ENCODE measurements around the gene RFC4. TPM values are rescaled to one million over a fixed set of nuclear protein-coding genes. Genes with fewer than 3 reads are reported as not detected.
"Not testable (repeated sequence)": the region's sequence is repeated elsewhere in the genome, so short reads cannot be mapped to it uniquely, and the experiment has no call there.

Gene RFC4
- total RNA-seq, 1 donor from 2014 or later, result 187 TPM

GRCh38 chr3:186815435-186815834 lies 9.2 kb upstream of the RFC4 start:
- Histone ChIP-seq H3K27ac (no peak overlapping the region), H3K4me1 (peaks cover 6% of the 10 kb centered on the region), H3K4me2 (no peak overlapping the region), H3K36me3 (no peaks in the 10 kb centered on the region), H3K27me3 (no peaks in the 10 kb centered on the region), H2AFZ (replicated peaks) (no peak overlapping the region), H3K79me2 (ENCODE audit: low read depth) (no peaks in the 10 kb centered on the region), H3K9me3 (ENCODE audit: low read depth) (no peaks in the 10 kb centered on the region), H3K9ac (no peak overlapping the region), H3F3A (ENCODE audit: low read depth) (no peaks in the 10 kb centered on the region), H4K20me1 (ENCODE audit: low read depth) (no peaks in the 10 kb centered on the region), H3K4me3 (no peak overlapping the region)
- TF ChIP-seq EZH2 (IDR thresholded peaks at IDR 0.05) (no peak), EZH2phosphoT487 (IDR thresholded peaks at IDR 0.05) (no peak)
- TF ChIP-seq, protein P1, sequence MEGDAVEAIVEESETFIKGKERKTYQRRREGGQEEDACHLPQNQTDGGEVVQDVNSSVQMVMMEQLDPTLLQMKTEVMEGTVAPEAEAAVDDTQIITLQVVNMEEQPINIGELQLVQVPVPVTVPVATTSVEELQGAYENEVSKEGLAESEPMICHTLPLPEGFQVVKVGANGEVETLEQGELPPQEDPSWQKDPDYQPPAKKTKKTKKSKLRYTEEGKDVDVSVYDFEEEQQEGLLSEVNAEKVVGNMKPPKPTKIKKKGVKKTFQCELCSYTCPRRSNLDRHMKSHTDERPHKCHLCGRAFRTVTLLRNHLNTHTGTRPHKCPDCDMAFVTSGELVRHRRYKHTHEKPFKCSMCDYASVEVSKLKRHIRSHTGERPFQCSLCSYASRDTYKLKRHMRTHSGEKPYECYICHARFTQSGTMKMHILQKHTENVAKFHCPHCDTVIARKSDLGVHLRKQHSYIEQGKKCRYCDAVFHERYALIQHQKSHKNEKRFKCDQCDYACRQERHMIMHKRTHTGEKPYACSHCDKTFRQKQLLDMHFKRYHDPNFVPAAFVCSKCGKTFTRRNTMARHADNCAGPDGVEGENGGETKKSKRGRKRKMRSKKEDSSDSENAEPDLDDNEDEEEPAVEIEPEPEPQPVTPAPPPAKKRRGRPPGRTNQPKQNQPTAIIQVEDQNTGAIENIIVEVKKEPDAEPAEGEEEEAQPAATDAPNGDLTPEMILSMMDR (IDR thresholded peaks at IDR 0.05), result no peak
- H3K4me3 Mint-ChIP-seq, result no peak overlapping the region
- no peaks in the 10 kb centered on the region for H3K4me1 Mint-ChIP-seq
- no peaks in the 10 kb centered on the region for H3K9me3 Mint-ChIP-seq
- no peaks in the 10 kb centered on the region for H3K36me3 Mint-ChIP-seq
- H3K27ac Mint-ChIP-seq, result no peak overlapping the region
- peaks cover 6% of the 10 kb centered on the region for H3K27me3 Mint-ChIP-seq (ENCODE audit: insufficient read depth, low read depth)
- no peak for DNase-seq (ENCODE audit: low spot score)

- peaks cover 7% of the 10 kb centered on the region for H3K27me3 Mint-ChIP-seq (ENCODE audit: insufficient read depth, low read depth)
- no peak for DNase-seq (ENCODE audit: low spot score)
- H3K4me3 Mint-ChIP-seq, result no peak overlapping the region
- Histone ChIP-seq H3K36me3 (no peaks in the 10 kb centered on the region), H4K20me1 (ENCODE audit: low read depth) (no peaks in the 10 kb centered on the region), H3K79me2 (ENCODE audit: low read depth) (no peaks in the 10 kb centered on the region), H3F3A (ENCODE audit: low read depth) (no peaks in the 10 kb centered on the region), H3K9ac (no peak overlapping the region), H2AFZ (replicated peaks) (no peak overlapping the region), H3K27me3 (no peaks in the 10 kb centered on the region), H3K4me1 (peaks cover 6% of the 10 kb centered on the region), H3K4me2 (no peak overlapping the region), H3K27ac (no peak overlapping the region), H3K4me3 (no peak overlapping the region), H3K9me3 (ENCODE audit: low read depth) (no peaks in the 10 kb centered on the region)
- H3K27ac Mint-ChIP-seq, result no peak overlapping the region
- H3K9me3 Mint-ChIP-seq, result no peaks in the 10 kb centered on the region
- no peaks in the 10 kb centered on the region for H3K4me1 Mint-ChIP-seq
- H3K36me3 Mint-ChIP-seq, result no peaks in the 10 kb centered on the region
- TF ChIP-seq EZH2 (IDR thresholded peaks at IDR 0.05), result no peak
- TF ChIP-seq, protein P1 (IDR thresholded peaks at IDR 0.05), result no peak
- no peak for TF ChIP-seq EZH2phosphoT487 (IDR thresholded peaks at IDR 0.05)
These were observed 7.8 kb upstream of the RFC4 start for GRCh38 chr3:186814100-186814499.

- not testable (repeated sequence) for H3K4me3 Mint-ChIP-seq; H3K27me3 Mint-ChIP-seq (ENCODE audit: insufficient read depth, low read depth); H4K20me1 ChIP-seq (ENCODE audit: low read depth); H3K36me3 ChIP-seq; H3K4me2 ChIP-seq; H3K4me3 ChIP-seq; H3K27ac ChIP-seq; H3K4me1 Mint-ChIP-seq; H2AFZ ChIP-seq (replicated peaks); H3K9me3 Mint-ChIP-seq; H3K9me3 ChIP-seq (ENCODE audit: low read depth); H3K79me2 ChIP-seq (ENCODE audit: low read depth); H3K27me3 ChIP-seq; DNase-seq (ENCODE audit: low spot score); H3K9ac ChIP-seq; H3K36me3 Mint-ChIP-seq; H3K27ac Mint-ChIP-seq
- Histone ChIP-seq H3F3A (ENCODE audit: low read depth) (peaks cover 15% of the 10 kb centered on the region), H3K4me1 (peaks cover 12% of the 10 kb centered on the region)
These were observed 5.0 kb upstream of the RFC4 start for GRCh38 chr3:186811313-186811712.

DNA sequence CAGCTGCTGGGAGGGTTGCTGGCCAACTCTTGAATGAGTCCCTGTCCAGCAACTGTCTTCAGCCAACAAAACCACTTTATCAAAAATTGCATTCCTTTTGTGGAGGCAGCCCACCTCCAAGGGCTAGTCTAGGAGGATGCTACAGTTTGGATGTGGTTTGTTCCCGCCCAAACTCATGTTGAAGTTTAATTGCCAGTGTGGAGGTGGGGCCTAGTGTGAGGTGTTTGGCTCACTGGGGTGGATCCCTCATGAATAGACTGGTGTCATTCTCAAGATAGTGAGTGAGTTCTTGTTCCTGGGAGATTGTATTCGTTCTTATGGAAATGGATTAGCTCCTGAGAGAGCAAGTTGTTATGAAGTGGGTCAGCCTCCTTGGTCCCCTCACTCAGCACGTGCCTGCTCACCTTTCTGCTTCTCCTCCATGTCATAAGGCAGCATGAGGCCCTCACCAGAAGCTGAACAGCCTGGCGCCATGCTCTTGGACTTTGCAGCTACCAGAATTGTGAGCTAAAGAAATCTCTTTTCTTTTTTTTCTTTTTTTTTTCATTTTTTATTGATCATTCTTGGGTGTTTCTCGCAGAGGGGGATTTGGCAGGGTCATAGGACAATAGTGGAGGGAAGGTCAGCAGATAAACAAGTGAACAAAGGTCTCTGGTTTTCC lies 4.2 kb upstream of the RFC4 start:
- peaks cover 12% of the 10 kb centered on the region for H3K4me1 ChIP-seq
- DNase-seq (ENCODE audit: low spot score), result no peak
- no peak overlapping the region for H3K4me2 ChIP-seq
- Mint-ChIP-seq H3K27ac (no peak overlapping the region), H3K4me3 (no peak overlapping the region), H3K9me3 (no peaks in the 10 kb centered on the region), H3K36me3 (no peaks in the 10 kb centered on the region), H3K27me3 (ENCODE audit: insufficient read depth, low read depth) (peaks cover 7% of the 10 kb centered on the region), H3K4me1 (peaks cover 10% of the 10 kb centered on the region)
- H2AFZ ChIP-seq (replicated peaks), result no peak overlapping the region
- TF ChIP-seq EZH2 (IDR thresholded peaks at IDR 0.05), result no peak
- TF ChIP-seq, protein P1 (IDR thresholded peaks at IDR 0.05), result no peak
- TF ChIP-seq EZH2phosphoT487 (IDR thresholded peaks at IDR 0.05), result no peak
- no peaks in the 10 kb centered on the region for H3K36me3 ChIP-seq
- H3K79me2 ChIP-seq (ENCODE audit: low read depth), result peaks cover 11% of the 10 kb centered on the region
- peaks cover 17% of the 10 kb centered on the region for H3F3A ChIP-seq (ENCODE audit: low read depth)
- H3K9me3 ChIP-seq (ENCODE audit: low read depth), result no peaks in the 10 kb centered on the region
- H4K20me1 ChIP-seq (ENCODE audit: low read depth), result no peaks in the 10 kb centered on the region
- no peaks in the 10 kb centered on the region for H3K27me3 ChIP-seq
- H3K9ac ChIP-seq, result no peak overlapping the region
- H3K4me3 ChIP-seq, result no peak overlapping the region
- no peak overlapping the region for H3K27ac ChIP-seq
